ENCODE measurements around the gene CLEC9A. TPM values are rescaled to one million over a fixed set of nuclear protein-coding genes. Genes with fewer than 3 reads are reported as not detected.
"Not testable (repeated sequence)": the region's sequence is repeated elsewhere in the genome, so short reads cannot be mapped to it uniquely, and the experiment has no call there.

CLEC9A gene
- 0.76 TPM for polyA plus RNA-seq (ENCODE audit: insufficient read length)
- long read RNA-seq, donor 1: 0 reads
- long read RNA-seq, donor 2: 0 reads
- long read RNA-seq, donor 3: 0 reads
- long read RNA-seq, donor 4: 0 reads
- long read RNA-seq, donor 5: 0 reads
- long read RNA-seq, donor 6: 0 reads
- long read RNA-seq, donor 7: 0 reads
- long read RNA-seq, donor 8: 0 reads

- DNase-seq: no peak
Observed at GRCh38 chr12:10030446-10030845, at the start of gene CLEC9A. Gene CLEC9A (plus strand): TSS chr12:10030682. CDS start chr12:10052688, 22,006 bp downstream.

GRCh38 chr12:9991876-9992275 is 38.6 kb upstream of the CLEC9A start:
- DNase-seq: no peak

GRCh38 chr12:9992296-9992695 is 38.2 kb upstream of the CLEC9A start:
- DNase-seq: no peak

- no peak for DNase-seq
Observed at GRCh38 chr12:9999016-9999415, 31.5 kb upstream of the CLEC9A start, which contains the start of gene CLEC1B. Gene CLEC1B (minus strand): TSS chr12:9999121. CDS start chr12:9999100, 21 bp downstream.

- no peak for DNase-seq
Observed at GRCh38 chr12:10001171-10001776, 29.2 kb upstream of the CLEC9A start.

GRCh38 chr12:10012630-10013330 is 17.7 kb upstream of the CLEC9A start:
- DNase-seq: no peak

GRCh38 chr12:10015450-10015849 is 15.0 kb upstream of the CLEC9A start:
- DNase-seq: no peak

- no peak for DNase-seq
Observed at GRCh38 chr12:10016881-10017280, 13.6 kb upstream of the CLEC9A start.

- no peak for DNase-seq
Observed at GRCh38 chr12:10018386-10018785, 12.1 kb upstream of the CLEC9A start.

- DNase-seq: no peak
Observed at GRCh38 chr12:10021342-10021741, 9.1 kb upstream of the CLEC9A start.

GRCh38 chr12:10025236-10025635 is 5.2 kb upstream of the CLEC9A start:
- DNase-seq: no peak

- DNase-seq: not testable (repeated sequence)
Observed at GRCh38 chr12:10026666-10027065, 3.8 kb upstream of the CLEC9A start.

GRCh38 chr12:10027311-10027710 is 3.2 kb upstream of the CLEC9A start:
- DNase-seq: no peak

GRCh38 chr12:10027721-10028120 is 2.8 kb upstream of the CLEC9A start:
- no peak for DNase-seq

- no peak for DNase-seq
Observed at GRCh38 chr12:10031321-10031720, 839 bp downstream of the CLEC9A start.

GRCh38 chr12:10031771-10032175 is 1.3 kb downstream of the CLEC9A start:
- no peak for DNase-seq

- no peak for DNase-seq
Observed at GRCh38 chr12:10033783-10034545, 3.5 kb downstream of the CLEC9A start.

- no peak for DNase-seq
Observed at GRCh38 chr12:10042167-10042566, 11.7 kb downstream of the CLEC9A start.

- DNase-seq: no peak
Observed at GRCh38 chr12:10048526-10048925, 18.0 kb downstream of the CLEC9A start.

GRCh38 chr12:10052193-10052913 is 21.9 kb downstream of the CLEC9A start:
- DNase-seq: no peak

GRCh38 chr12:10058387-10058786 is 27.9 kb downstream of the CLEC9A start:
- DNase-seq: no peak

GRCh38 chr12:10065241-10065640 is 34.8 kb downstream of the CLEC9A start:
- no peak for DNase-seq
